HEK293 (cell line): ENCODE measurements around the gene PARP8.

Source experiments
- KLF9 ChIP-seq: fragments of 450-650 bp; formaldehyde crosslinking; IDR thresholded peaks from 2 replicates; pipeline ENCODE4 v1.5.1; 2016; ENCODE audit warnings: missing biosample characterization, missing genetic modification characterization, low read depth
- ZNF114 ChIP-seq: fragments of 450-650 bp; formaldehyde crosslinking; IDR thresholded peaks from 2 replicates; pipeline ENCODE4 v1.5.0; 2017; ENCODE audit warnings: missing biosample characterization, missing genetic modification characterization
- ZNF670 ChIP-seq: fragments of 450-650 bp; formaldehyde crosslinking; IDR thresholded peaks from 2 replicates; pipeline ENCODE4 v1.5.1; 2016; ENCODE audit warnings: missing biosample characterization, missing genetic modification characterization, low read depth
- TF ChIP-seq, protein P1 (sequence below): fragments of 450-650 bp; formaldehyde crosslinking; IDR thresholded peaks from 2 replicates; pipeline ENCODE4 v1.5.1; 2016; ENCODE audit warnings: missing biosample characterization, missing genetic modification characterization
- TF ChIP-seq, protein P2 (sequence below): fragments of 450-650 bp; formaldehyde crosslinking; IDR thresholded peaks from 2 replicates; pipeline ENCODE4 v1.5.1; 2016; ENCODE audit warnings: missing biosample characterization, missing genetic modification characterization

DNA sequence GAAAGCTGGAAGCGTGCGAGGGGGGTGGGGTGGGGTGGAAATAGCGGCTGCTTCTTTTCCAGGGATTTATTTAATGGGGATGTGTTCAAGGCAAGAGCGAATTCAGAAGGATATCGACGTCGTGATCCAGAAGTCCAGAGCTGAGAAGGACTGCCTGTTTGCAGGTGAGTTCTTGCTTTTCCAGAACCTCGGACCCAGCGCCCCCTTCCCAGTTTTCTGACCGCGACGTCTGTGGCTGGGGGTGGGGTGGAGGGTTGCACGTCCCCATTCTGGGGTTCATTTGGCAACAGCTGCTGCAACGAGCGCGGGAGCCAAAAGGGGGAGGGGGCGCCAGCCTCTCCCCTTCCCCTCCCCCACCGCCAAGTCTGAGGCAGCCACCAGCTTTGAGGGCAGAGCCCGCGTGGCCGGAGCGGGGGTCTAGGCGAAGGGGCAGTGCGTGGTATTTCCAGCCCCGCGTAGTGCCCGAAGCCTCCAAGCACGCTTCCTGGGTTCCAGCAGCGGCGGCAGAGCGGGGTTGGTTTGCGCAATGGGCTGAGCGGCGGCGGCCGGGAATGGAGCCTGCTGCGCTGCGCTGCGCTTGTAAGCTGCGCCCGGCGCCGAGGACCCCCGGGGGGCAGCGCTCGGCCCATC is 701 bp downstream of the PARP8 start:
- TF ChIP-seq, protein P1, sequence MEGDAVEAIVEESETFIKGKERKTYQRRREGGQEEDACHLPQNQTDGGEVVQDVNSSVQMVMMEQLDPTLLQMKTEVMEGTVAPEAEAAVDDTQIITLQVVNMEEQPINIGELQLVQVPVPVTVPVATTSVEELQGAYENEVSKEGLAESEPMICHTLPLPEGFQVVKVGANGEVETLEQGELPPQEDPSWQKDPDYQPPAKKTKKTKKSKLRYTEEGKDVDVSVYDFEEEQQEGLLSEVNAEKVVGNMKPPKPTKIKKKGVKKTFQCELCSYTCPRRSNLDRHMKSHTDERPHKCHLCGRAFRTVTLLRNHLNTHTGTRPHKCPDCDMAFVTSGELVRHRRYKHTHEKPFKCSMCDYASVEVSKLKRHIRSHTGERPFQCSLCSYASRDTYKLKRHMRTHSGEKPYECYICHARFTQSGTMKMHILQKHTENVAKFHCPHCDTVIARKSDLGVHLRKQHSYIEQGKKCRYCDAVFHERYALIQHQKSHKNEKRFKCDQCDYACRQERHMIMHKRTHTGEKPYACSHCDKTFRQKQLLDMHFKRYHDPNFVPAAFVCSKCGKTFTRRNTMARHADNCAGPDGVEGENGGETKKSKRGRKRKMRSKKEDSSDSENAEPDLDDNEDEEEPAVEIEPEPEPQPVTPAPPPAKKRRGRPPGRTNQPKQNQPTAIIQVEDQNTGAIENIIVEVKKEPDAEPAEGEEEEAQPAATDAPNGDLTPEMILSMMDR (tag by site-specific recombination) = no peak
- TF ChIP-seq ZNF670 (tag by site-specific recombination) = no peak
- no peak for TF ChIP-seq KLF9 (tag by site-specific recombination)
- TF ChIP-seq, protein P2, sequence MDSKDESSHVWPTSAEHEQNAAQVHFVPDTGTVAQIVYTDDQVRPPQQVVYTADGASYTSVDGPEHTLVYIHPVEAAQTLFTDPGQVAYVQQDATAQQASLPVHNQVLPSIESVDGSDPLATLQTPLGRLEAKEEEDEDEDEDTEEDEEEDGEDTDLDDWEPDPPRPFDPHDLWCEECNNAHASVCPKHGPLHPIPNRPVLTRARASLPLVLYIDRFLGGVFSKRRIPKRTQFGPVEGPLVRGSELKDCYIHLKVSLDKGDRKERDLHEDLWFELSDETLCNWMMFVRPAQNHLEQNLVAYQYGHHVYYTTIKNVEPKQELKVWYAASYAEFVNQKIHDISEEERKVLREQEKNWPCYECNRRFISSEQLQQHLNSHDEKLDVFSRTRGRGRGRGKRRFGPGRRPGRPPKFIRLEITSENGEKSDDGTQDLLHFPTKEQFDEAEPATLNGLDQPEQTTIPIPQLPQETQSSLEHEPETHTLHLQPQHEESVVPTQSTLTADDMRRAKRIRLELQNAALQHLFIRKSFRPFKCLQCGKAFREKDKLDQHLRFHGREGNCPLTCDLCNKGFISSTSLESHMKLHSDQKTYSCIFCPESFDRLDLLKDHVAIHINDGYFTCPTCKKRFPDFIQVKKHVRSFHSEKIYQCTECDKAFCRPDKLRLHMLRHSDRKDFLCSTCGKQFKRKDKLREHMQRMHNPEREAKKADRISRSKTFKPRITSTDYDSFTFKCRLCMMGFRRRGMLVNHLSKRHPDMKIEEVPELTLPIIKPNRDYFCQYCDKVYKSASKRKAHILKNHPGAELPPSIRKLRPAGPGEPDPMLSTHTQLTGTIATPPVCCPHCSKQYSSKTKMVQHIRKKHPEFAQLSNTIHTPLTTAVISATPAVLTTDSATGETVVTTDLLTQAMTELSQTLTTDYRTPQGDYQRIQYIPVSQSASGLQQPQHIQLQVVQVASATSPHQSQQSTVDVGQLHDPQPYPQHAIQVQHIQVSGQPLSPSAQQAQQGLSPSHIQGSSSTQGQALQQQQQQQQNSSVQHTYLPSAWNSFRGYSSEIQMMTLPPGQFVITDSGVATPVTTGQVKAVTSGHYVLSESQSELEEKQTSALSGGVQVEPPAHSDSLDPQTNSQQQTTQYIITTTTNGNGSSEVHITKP (tag by site-specific recombination) = no peak
- no peak for TF ChIP-seq ZNF114 (tag by site-specific recombination)
